OCI-LY3 (cell line): ENCODE results near the gene PLA2G4D.

Experiments used
- H2AFZ ChIP-seq: fragments of 200-600, 300-600 bp; shearing (Covaris generic); 2 replicates; pipeline ENCODE4 v1.6.0; 2014; ENCODE audit warnings: antibody characterized with exemption, low read depth, low read length
- H3K27ac ChIP-seq: fragments of 200-600, 300-600 bp; sonication (generic); 2 replicates; pipeline ENCODE4 v1.5.1; 2014; ENCODE audit warnings: mild to moderate bottlenecking, low read length, moderate library complexity, mixed read lengths
- H3K27me3 ChIP-seq: fragments of 200-600, 300-600 bp; sonication (generic); 2 replicates; pipeline ENCODE4 v1.6.1; 2014; ENCODE audit warnings: low read depth, low read length, mixed read lengths
- H3K36me3 ChIP-seq: fragments of 200-600, 300-600 bp; sonication (generic); replicated peaks from 2 replicates; pipeline ENCODE3; 2014; ENCODE audit warnings: low read depth, low read length, mixed read lengths
- H3K4me1 ChIP-seq: fragments of 300-600, 200-600 bp; sonication (generic); 2 replicates; pipeline ENCODE4 v1.6.1; 2014; ENCODE audit warnings: low read length, mixed read lengths
- H3K4me2 ChIP-seq: fragments of 200-600, 300-600 bp; sonication (generic); 2 replicates; pipeline ENCODE4 v1.6.1; 2014; ENCODE audit warnings: low read length, mixed read lengths
- H3K4me3 ChIP-seq: fragments of 300-600, 200-600 bp; sonication (generic); 2 replicates; pipeline ENCODE4 v1.5.1; 2014; ENCODE audit warnings: antibody characterized with exemption, mild to moderate bottlenecking, low read length, moderate library complexity
- H3K79me2 ChIP-seq: fragments of 300-600, 200-600 bp; shearing (Covaris generic); 2 replicates; pipeline ENCODE4 v1.6.1; 2014; ENCODE audit warnings: mild to moderate bottlenecking, low read length, mixed read lengths
- H3K9ac ChIP-seq: fragments of 300-600, 200-600 bp; shearing (Covaris generic); 2 replicates; pipeline ENCODE4 v1.6.0; 2014; ENCODE audit warnings: mild to moderate bottlenecking, low read length, moderate library complexity
- H3K9me3 ChIP-seq: fragments of 200-600, 300-600 bp; shearing (Covaris generic); 2 replicates; pipeline ENCODE4 v1.6.1; 2014; ENCODE audit warnings: low read length, mixed read lengths; ENCODE audit not compliant: insufficient read depth
- H4K20me1 ChIP-seq: fragments of 200-600, 300-600 bp; sonication (generic); 2 replicates; pipeline ENCODE4 v1.6.1; 2016; ENCODE audit warnings: low read length, mixed read lengths; ENCODE audit not compliant: insufficient read depth
- CTCF ChIP-seq: fragments of 200-600, 300-600 bp; sonication (generic); IDR thresholded peaks from 2 replicates; pipeline ENCODE4 v1.5.1; 2014; ENCODE audit warnings: antibody characterized with exemption, low read length, low read depth
- EZH2phosphoT487 ChIP-seq: fragments of 200-600 bp; shearing (Covaris generic); IDR thresholded peaks from 2 replicates; pipeline ENCODE4 v1.6.1; 2018; ENCODE audit warnings: antibody characterized with exemption, mixed run types, low read depth

PLA2G4D gene

GRCh38 chr15:42129364-42129763 lies 35.0 kb upstream of the PLA2G4D start:
- Histone ChIP-seq H4K20me1 (no peaks in the 10 kb centered on the region), H3K9me3 (no peaks in the 10 kb centered on the region), H3K4me2 (no peak overlapping the region), H3K36me3 (no peaks in the 10 kb centered on the region), H3K9ac (no peak overlapping the region), H3K27ac (no peak overlapping the region), H3K4me3 (no peak overlapping the region), H2AFZ (no peak overlapping the region), H3K27me3 (peaks cover 16% of the 10 kb centered on the region), H3K4me1 (peaks cover 13% of the 10 kb centered on the region), H3K79me2 (no peaks in the 10 kb centered on the region)
- TF ChIP-seq CTCF (no peak), EZH2phosphoT487 (no peak)

- Histone ChIP-seq H3K4me1 (peaks cover 4% of the 10 kb centered on the region), H4K20me1 (no peaks in the 10 kb centered on the region), H3K36me3 (no peaks in the 10 kb centered on the region), H2AFZ (no peak overlapping the region), H3K27ac (no peak overlapping the region), H3K4me2 (no peak overlapping the region), H3K27me3 (peaks cover 16% of the 10 kb centered on the region), H3K79me2 (no peaks in the 10 kb centered on the region), H3K4me3 (no peak overlapping the region), H3K9me3 (no peaks in the 10 kb centered on the region), H3K9ac (no peak overlapping the region)
- TF ChIP-seq CTCF = no peak
- TF ChIP-seq EZH2phosphoT487 = no peak
These were observed 34.1 kb upstream of the PLA2G4D start for GRCh38 chr15:42128476-42128875.

GRCh38 chr15:42123546-42123945 lies 29.2 kb upstream of the PLA2G4D start:
- TF ChIP-seq EZH2phosphoT487 (no peak), CTCF (no peak)
- Histone ChIP-seq H3K9ac (no peak overlapping the region), H2AFZ (no peak overlapping the region), H3K4me1 (no peaks in the 10 kb centered on the region), H3K27me3 (peaks cover 15% of the 10 kb centered on the region), H3K27ac (no peak overlapping the region), H3K4me3 (no peak overlapping the region), H3K79me2 (no peaks in the 10 kb centered on the region), H3K4me2 (no peak overlapping the region), H4K20me1 (no peaks in the 10 kb centered on the region), H3K36me3 (no peaks in the 10 kb centered on the region), H3K9me3 (no peaks in the 10 kb centered on the region)

- no peak for TF ChIP-seq CTCF
- no peak for TF ChIP-seq EZH2phosphoT487
- Histone ChIP-seq H3K27ac (no peak overlapping the region), H3K9me3 (no peaks in the 10 kb centered on the region), H3K27me3 (peaks cover 18% of the 10 kb centered on the region), H3K4me1 (no peaks in the 10 kb centered on the region), H3K4me3 (no peak overlapping the region), H3K79me2 (no peaks in the 10 kb centered on the region), H3K4me2 (no peak overlapping the region), H3K9ac (no peak overlapping the region), H3K36me3 (no peaks in the 10 kb centered on the region), H4K20me1 (no peaks in the 10 kb centered on the region), H2AFZ (no peak overlapping the region)
These were observed 27.3 kb upstream of the PLA2G4D start for GRCh38 chr15:42121682-42122081.
